Transverse colon (tissue), 4 donors: ENCODE data around the gene ECEL1. TPM values are rescaled to one million over a fixed set of nuclear protein-coding genes. Genes with fewer than 3 reads are reported as not detected.

Source experiments
- DNase-seq: peaks from one replicate; pipeline ENCODE4 v3.0.0-alpha.2; 2019
- H3K27ac ChIP-seq, 4 donors: fragments of 200-600 bp; sonication (generic); 2 replicates each; pipeline ENCODE4 v1.5.1; 2016 to 2018; ENCODE audit warnings: inconsistent platforms in 4 of 4
- H3K27me3 ChIP-seq: fragments of 200-600 bp; sonication (generic); 2 replicates; pipeline ENCODE4 v1.5.1; 2017; ENCODE audit warnings: inconsistent platforms
- H3K36me3 ChIP-seq, 4 donors: fragments of 200-600 bp; sonication (generic); 2 replicates each; pipeline ENCODE4 v1.5.1; 2017 to 2019; ENCODE audit warnings: inconsistent platforms in 4 of 4
- H3K4me1 ChIP-seq, 4 donors: fragments of 200-600 bp; sonication (generic); 2 replicates each; pipeline ENCODE4 v1.5.1; 2017 to 2020; ENCODE audit warnings: inconsistent platforms in 4 of 4
- H3K4me3 ChIP-seq, 4 donors: fragments of 200-600 bp; sonication (generic); 1 replicate in 1 of 4; 2 replicates in 3 of 4; pipeline versions ENCODE4 v1.5.1 to v1.6.1; 2017 to 2019; ENCODE audit warnings: inconsistent platforms in 4 of 4
- H3K9me3 ChIP-seq, 2 donors: fragments of 200-600 bp; sonication (generic); 2 replicates each; pipeline ENCODE4 v1.5.1; 2017 to 2019; ENCODE audit warnings: inconsistent platforms in 2 of 2
- CTCF ChIP-seq, 5 experiments: fragments of 200-600 bp in 3 of 5; fragments of 450-650 bp in 2 of 5; sonication (generic) in 3 of 5; IDR thresholded peaks; 1 replicate in 2 of 5; 2 replicates in 3 of 5; pipeline ENCODE4 v1.5.1; 2016 to 2017; ENCODE audit warnings: antibody characterized with exemption in 5 of 5, inconsistent platforms in 3 of 5, mild to moderate bottlenecking in 2 of 5, moderate library complexity in 1 of 5
- EP300 ChIP-seq: sonication (generic); formaldehyde crosslinking; IDR thresholded peaks from one replicate; pipeline ENCODE4 v1.6.1; 2017; ENCODE audit warnings: antibody characterized with exemption, low read depth
- POLR2A ChIP-seq: fragments of 450-650 bp; IDR thresholded peaks from one replicate; pipeline ENCODE4 v1.6.1; 2016; ENCODE audit warnings: antibody characterized with exemption, mild to moderate bottlenecking, moderate library complexity
- POLR2AphosphoS5 ChIP-seq, 3 donors: sonication (generic); formaldehyde crosslinking; IDR thresholded peaks; one replicate each; pipeline ENCODE4 v1.6.1; 2016; ENCODE audit warnings: antibody characterized with exemption in 3 of 3
- WGBS, 2 donors: methylation state at CpG; one replicate each; pipeline ENCODE4 v1.1.5; 2018; ENCODE audit warnings: low coverage in 1 of 2; 5-methylcytosine and 5-hydroxymethylcytosine counted together
- in situ Hi-C, 4 donors: fragments of 200-750 bp; cut with MboI; loops; one replicate each; pipeline versions ENCODE4 v1.15.0 to v1.15.1; 2017; ENCODE audit warnings: low sequenced_read_pairs in 3 of 4, low pct_ligation_motif_present in 1 of 4, low pct_unique_long_range_greater_than_20kb in 1 of 4
- intact Hi-C: fragments of 100-400 bp; cut with DNase I; formaldehyde crosslinking; loops from one replicate; pipeline ENCODE4 v1.15.1; 2023; ENCODE audit warnings: low total_unique reads
- total RNA-seq, 4 donors: library from RNA; depleted of rRNA; stranded (reverse); fragments of >200 nt; gene quantifications; one replicate each; pipeline ENCODE4 v1.1.0, GENCODE V29; 2016

ECEL1 gene
- total RNA-seq, 4 donors from 2014 or later = not detected

DNA sequence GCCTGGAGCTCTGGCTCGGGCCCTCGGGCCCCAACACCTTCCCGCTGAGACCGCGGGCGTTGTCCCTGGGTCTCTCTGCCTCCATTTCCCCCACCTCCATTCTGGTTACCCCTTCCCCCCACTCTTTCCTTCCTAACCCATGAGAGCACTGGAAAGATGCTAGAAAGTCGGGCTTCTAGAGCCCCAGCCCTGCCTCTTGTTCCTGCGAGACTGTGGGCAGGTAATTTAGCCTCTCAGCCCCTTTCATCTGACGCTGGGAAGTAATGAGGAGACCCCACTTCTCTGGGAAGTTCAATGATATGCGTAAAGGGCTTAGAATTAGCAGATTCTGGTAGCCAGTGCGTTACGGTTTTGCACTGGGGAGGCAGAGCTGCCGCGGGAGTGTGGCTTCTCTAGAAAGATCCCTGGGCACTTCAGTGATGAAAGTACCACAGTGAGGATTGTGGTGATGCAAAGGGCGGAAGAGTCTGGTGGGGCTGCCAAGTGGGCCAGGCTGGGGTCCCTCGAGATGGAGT lies 16.2 kb upstream of the ECEL1 start:
- DNase-seq = no peak
- no peak overlapping the region for H3K27ac ChIP-seq
- in situ Hi-C loops = no loop called here
- no peaks in the 10 kb centered on the region for H3K36me3 ChIP-seq
- no peaks in the 10 kb centered on the region for H3K9me3 ChIP-seq
- intact Hi-C loops = no loop called here
- peaks cover 54% of the 10 kb centered on the region for H3K27me3 ChIP-seq
- peaks cover 0 to 15% (median 11%) of the 10 kb centered on the region in 4 donors for H3K4me1 ChIP-seq
- H3K4me3 ChIP-seq = peak overlapping the region in 3 of 4 donors; percentile 12 to 45 (median 36)
- no peak for TF ChIP-seq POLR2A
- no peak for TF ChIP-seq POLR2AphosphoS5 (IDR thresholded peaks at IDR 0.05)
- TF ChIP-seq CTCF (IDR thresholded peaks at IDR 0.05) = no peak
- no peak for TF ChIP-seq EP300
- 19% methylated on average over 16 of the region's 16 CpGs; no CpG with 5 or more reads in 1 of the 2 donors for WGBS, 2 donors

GRCh38 chr2:232502911-232503808 lies 15.5 kb upstream of the ECEL1 start:
- intact Hi-C loops = no loop called here
- peak; percentile 14 for DNase-seq
- Histone ChIP-seq H3K4me3 (peak overlapping the region; percentile 12 to 45 (median 33)), H3K36me3 (no peaks in the 10 kb centered on the region), H3K4me1 (peaks cover 0 to 15% (median 11%) of the 10 kb centered on the region in 4 donors), H3K27me3 (peaks cover 54% of the 10 kb centered on the region), H3K9me3 (no peaks in the 10 kb centered on the region), H3K27ac (peak overlapping the region in 1 of 4 donors; percentile 8)
- in situ Hi-C loops = no loop called here
- 1% methylated on average over 47 of the region's 75 CpGs; no CpG with 5 or more reads in 1 of the 2 donors for WGBS, 2 donors
- TF ChIP-seq CTCF (IDR thresholded peaks at IDR 0.05) (no peak), POLR2A (no peak), POLR2AphosphoS5 (IDR thresholded peaks at IDR 0.05) (no peak), EP300 (no peak)

GRCh38 chr2:232502511-232502910 lies 14.9 kb upstream of the ECEL1 start:
- H3K27ac ChIP-seq = no peak overlapping the region
- peak overlapping the region in 1 of 4 donors; percentile 45 for H3K4me3 ChIP-seq
- no peak for DNase-seq
- H3K36me3 ChIP-seq = no peaks in the 10 kb centered on the region
- peaks cover 0 to 15% (median 11%) of the 10 kb centered on the region in 4 donors for H3K4me1 ChIP-seq
- WGBS, 2 donors = 18 to 50% methylated on average over 1 to 18 of the region's 21 CpGs
- intact Hi-C loops (no loop called here), in situ Hi-C loops (no loop called here)
- H3K27me3 ChIP-seq = peaks cover 54% of the 10 kb centered on the region
- no peak for TF ChIP-seq POLR2A
- TF ChIP-seq EP300 = no peak
- TF ChIP-seq POLR2AphosphoS5 (IDR thresholded peaks at IDR 0.05) = no peak
- TF ChIP-seq CTCF (IDR thresholded peaks at IDR 0.05) = no peak
- no peaks in the 10 kb centered on the region for H3K9me3 ChIP-seq

DNA sequence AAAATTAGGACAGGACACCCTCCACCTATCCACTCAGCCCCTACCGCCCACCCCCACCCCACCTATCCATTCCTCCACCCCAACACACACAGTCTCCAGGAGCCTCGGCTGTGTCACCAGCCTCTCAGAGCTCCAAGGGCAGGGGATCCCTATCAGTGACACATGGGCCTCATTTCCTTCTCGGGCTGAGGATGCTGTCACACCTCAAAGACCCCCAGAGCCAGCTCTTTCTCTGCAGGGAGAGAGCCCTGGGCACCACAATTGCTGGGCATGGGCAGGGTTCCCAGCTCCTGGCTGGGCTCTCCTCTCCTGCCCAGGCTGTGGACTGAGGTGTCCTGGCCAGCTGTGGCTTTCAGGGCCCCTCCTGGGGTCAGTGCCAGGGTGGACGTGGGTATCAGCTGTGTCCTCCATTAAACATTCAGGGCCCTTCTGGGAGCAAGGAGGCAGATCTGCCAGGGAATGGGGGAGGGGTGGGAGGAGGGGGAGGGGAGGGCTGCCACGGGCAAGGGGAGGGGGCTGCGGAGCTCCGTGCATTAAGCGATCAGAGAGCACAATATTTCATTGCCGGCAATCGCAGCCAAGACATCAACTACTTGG lies 14.3 kb upstream of the ECEL1 start:
- in situ Hi-C loops = no loop called here

More for the DNA sequence above, 14.3 kb upstream of the ECEL1 start:
- DNase-seq = no peak
- 59% methylated on average over 9 of the region's 10 CpGs; no CpG with 5 or more reads in 1 of the 2 donors for WGBS, 2 donors
- no peak overlapping the region for H3K27ac ChIP-seq
- H3K4me1 ChIP-seq = peaks cover 0 to 15% (median 11%) of the 10 kb centered on the region in 4 donors
- intact Hi-C loops = no loop called here
- H3K27me3 ChIP-seq = peaks cover 54% of the 10 kb centered on the region
- H3K36me3 ChIP-seq = no peaks in the 10 kb centered on the region
- H3K4me3 ChIP-seq = no peak overlapping the region
- TF ChIP-seq CTCF (IDR thresholded peaks at IDR 0.05) = no peak
- TF ChIP-seq POLR2A = no peak
- no peak for TF ChIP-seq POLR2AphosphoS5 (IDR thresholded peaks at IDR 0.05)
- TF ChIP-seq EP300 = no peak
- no peaks in the 10 kb centered on the region for H3K9me3 ChIP-seq
